ENCODE measurements around the gene C19orf67.
"Not testable (repeated sequence)": the region's sequence is repeated elsewhere in the genome, so short reads cannot be mapped to it uniquely, and the experiment has no call there.

The C19orf67 gene

DNA sequence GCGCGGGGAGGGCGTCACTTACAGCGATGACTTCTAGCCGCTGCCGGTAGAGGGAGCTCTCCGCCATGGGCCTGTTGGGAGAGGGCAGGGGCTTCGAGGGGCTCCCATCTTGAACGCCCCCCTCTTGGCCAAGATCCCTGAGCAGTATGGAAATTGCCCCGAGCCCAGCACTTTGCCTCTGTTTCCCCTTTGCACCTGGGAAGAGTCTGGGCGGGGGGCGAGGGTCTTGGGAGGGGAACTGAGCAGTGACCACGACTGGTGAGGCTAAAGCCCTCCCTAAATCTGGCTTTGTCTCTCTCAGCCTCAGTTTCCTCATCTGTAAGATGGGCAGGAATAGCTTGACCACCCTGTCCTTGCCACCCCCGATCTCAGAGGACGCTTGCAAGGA is 26.5 kb downstream of the C19orf67 start:
- Mint-ChIP-seq H3K9me3 (no peaks in the 10 kb centered on the region), H3K27me3 (peaks cover 42% of the 10 kb centered on the region), H3K27ac (no peak overlapping the region), H3K36me3 (ENCODE audit: low read depth) (no peaks in the 10 kb centered on the region), H3K4me3 (no peak overlapping the region), H3K4me1 (ENCODE audit: low read depth) (peaks cover 12% of the 10 kb centered on the region)

DNA sequence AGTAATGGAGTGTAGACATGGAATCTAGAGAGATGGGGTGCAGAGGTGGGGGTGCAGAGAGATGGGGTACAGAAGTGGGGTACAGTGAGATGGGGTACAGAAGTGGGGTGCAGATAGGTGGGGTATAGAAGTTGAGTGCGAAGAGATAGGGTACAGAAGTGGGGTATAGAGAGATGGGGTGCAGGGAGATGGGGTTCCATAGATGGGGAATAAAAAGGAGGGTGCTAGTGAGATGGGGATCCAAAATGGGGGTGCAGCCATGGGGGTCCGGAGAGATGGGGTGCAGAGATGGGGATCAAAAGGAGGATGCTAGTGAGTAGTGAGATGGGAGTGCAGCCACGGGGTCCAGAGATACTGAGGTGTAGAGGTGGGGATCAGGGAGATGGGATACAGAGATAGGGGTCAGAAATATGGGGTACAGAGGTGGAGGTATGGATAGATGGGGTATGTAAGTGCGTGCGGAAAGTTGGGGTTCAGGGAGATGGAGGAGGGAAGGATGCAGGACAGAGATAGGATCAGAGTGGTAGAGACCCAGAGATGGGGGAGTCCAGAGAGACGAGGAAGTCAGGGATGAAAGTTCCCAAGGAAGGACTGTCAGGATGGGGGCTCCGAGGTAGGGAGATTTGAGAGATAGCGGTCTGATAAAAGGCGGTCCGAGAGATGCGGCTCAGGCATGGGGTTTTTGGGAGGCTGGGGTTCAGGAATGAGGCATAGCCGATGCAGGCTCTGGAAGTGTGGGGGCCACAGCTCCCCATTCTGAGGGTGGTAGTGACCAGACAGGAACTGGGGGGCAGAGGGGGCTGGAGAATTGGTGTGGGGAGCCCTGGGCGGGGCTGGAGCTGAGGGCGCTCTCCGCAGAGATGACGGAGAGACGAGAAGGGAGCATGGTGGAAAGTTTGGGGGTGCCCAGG is 27.1 kb downstream of the C19orf67 start:
- no peaks in the 10 kb centered on the region for H3K9me3 Mint-ChIP-seq

DNA sequence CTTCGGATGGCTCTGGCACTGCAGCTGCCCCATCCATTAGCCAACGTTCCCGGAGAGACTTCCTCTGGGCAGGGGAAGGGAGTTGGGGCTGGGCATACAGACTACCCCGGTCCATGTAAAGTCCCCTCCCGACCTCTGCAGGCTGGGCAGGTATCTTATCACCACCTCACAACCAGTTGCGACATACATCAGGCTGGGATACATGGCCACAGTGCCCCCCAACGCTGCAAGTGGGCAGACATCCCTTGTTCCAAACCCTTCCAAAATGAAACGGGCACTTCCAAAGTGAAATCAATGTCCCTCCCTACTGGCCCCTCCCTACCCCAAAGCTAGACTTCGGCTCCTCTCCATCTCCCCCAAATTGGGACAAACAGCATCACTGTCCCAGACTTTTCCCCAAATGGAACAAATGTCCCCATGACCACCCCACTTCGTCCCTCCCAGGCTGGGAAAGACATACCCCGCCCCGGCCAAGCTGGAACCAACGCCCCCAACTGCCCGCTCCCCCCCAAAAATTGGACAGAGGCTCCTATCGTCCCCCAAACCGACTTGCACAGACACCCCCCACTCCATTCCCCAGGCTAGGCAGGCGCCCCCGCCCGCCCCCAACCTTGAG is 28.7 kb downstream of the C19orf67 start:
- Mint-ChIP-seq H3K4me3 (no peak overlapping the region), H3K27ac (no peak overlapping the region), H3K27me3 (peaks cover 42% of the 10 kb centered on the region), H3K36me3 (ENCODE audit: low read depth) (peaks cover 15% of the 10 kb centered on the region), H3K4me1 (ENCODE audit: low read depth) (peaks cover 12% of the 10 kb centered on the region), H3K9me3 (no peaks in the 10 kb centered on the region)

More for the DNA sequence above, 27.1 kb downstream of the C19orf67 start:
- H3K4me1 Mint-ChIP-seq (ENCODE audit: low read depth), result peaks cover 12% of the 10 kb centered on the region
- peak overlapping the region; percentile 31 for H3K27ac Mint-ChIP-seq
- no peaks in the 10 kb centered on the region for H3K36me3 Mint-ChIP-seq (ENCODE audit: low read depth)
- H3K27me3 Mint-ChIP-seq, result peaks cover 42% of the 10 kb centered on the region
- H3K4me3 Mint-ChIP-seq, result peak overlapping the region; percentile 8

GRCh38 chr19:14056069-14056666 is 29.4 kb downstream of the C19orf67 start:
- Mint-ChIP-seq H3K36me3 (ENCODE audit: low read depth) (peaks cover 19% of the 10 kb centered on the region), H3K4me3 (no peak overlapping the region), H3K9me3 (no peaks in the 10 kb centered on the region), H3K27ac (no peak overlapping the region), H3K4me1 (ENCODE audit: low read depth) (peaks cover 12% of the 10 kb centered on the region), H3K27me3 (peaks cover 39% of the 10 kb centered on the region)

DNA sequence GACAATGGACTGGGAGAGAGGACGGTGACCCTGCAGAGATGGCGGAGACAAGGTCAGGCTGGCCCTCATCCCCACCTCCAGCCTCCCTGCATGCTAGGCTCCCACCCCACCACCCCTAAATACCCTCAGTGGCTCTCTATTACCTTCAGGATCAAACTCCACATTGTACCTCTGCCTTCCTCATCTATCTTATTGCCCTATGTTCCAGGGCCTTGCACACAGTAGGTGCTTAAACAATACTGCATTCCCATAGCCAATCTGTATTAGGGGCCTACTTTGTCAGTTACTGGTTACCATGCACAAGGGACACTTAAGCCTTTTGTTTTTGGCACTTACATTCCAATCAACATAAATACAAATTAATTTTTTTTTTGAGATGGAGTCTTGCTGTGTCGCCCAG is 30.2 kb downstream of the C19orf67 start:
- Mint-ChIP-seq H3K27me3 (peaks cover 34% of the 10 kb centered on the region), H3K4me1 (ENCODE audit: low read depth) (peaks cover 12% of the 10 kb centered on the region), H3K27ac (no peak overlapping the region), H3K4me3 (no peak overlapping the region), H3K9me3 (no peaks in the 10 kb centered on the region), H3K36me3 (ENCODE audit: low read depth) (peaks cover 22% of the 10 kb centered on the region)

GRCh38 chr19:14054721-14055120 is 30.9 kb downstream of the C19orf67 start:
- Mint-ChIP-seq H3K9me3 (no peaks in the 10 kb centered on the region), H3K36me3 (ENCODE audit: low read depth) (peaks cover 28% of the 10 kb centered on the region), H3K4me3 (no peak overlapping the region), H3K4me1 (ENCODE audit: low read depth) (peaks cover 12% of the 10 kb centered on the region), H3K27me3 (peaks cover 29% of the 10 kb centered on the region), H3K27ac (no peak overlapping the region)

- Mint-ChIP-seq H3K27me3 (peaks cover 24% of the 10 kb centered on the region), H3K4me1 (ENCODE audit: low read depth) (peaks cover 10% of the 10 kb centered on the region), H3K36me3 (ENCODE audit: low read depth) (peaks cover 31% of the 10 kb centered on the region), H3K4me3 (no peak overlapping the region), H3K9me3 (no peaks in the 10 kb centered on the region), H3K27ac (no peak overlapping the region)
Observed at GRCh38 chr19:14054099-14054498, 31.5 kb downstream of the C19orf67 start.

DNA sequence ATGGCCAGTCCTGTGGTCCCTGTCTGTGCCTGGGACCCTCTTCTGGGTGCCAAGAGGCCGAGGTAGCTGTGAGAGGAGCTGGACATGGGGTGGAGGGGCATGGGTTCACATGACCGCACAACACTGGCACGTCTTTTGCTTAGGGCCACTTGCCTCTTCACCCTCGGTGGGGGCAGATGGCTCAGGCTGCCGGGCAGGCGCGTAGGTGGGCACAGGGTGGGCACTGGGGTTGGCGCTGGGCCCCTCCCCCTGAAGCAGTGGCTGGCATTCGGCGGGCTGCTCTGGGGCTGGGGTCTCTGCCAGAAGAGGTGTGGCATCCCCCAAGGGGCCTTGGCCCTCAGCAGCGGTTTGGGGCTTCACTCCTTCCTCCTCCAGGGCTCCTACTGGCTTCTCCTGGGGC is 32.1 kb downstream of the C19orf67 start:
- H3K27ac Mint-ChIP-seq, result no peak overlapping the region
- H3K9me3 Mint-ChIP-seq, result no peaks in the 10 kb centered on the region

GRCh38 chr19:14053032-14053431 is 32.6 kb downstream of the C19orf67 start:
- Mint-ChIP-seq H3K4me3 (no peak overlapping the region), H3K27ac (no peak overlapping the region), H3K4me1 (ENCODE audit: low read depth) (peaks cover 7% of the 10 kb centered on the region), H3K27me3 (peaks cover 13% of the 10 kb centered on the region), H3K9me3 (no peaks in the 10 kb centered on the region), H3K36me3 (ENCODE audit: low read depth) (peaks cover 42% of the 10 kb centered on the region)

More for the DNA sequence above, 32.1 kb downstream of the C19orf67 start:
- Mint-ChIP-seq H3K27me3 (peaks cover 18% of the 10 kb centered on the region), H3K4me1 (ENCODE audit: low read depth) (peaks cover 7% of the 10 kb centered on the region), H3K36me3 (ENCODE audit: low read depth) (peaks cover 37% of the 10 kb centered on the region), H3K4me3 (no peak overlapping the region)

- peaks cover 7% of the 10 kb centered on the region for H3K4me1 Mint-ChIP-seq (ENCODE audit: low read depth)
- H3K4me3 Mint-ChIP-seq, result no peak overlapping the region
- peak overlapping the region; percentile 42 for H3K27ac Mint-ChIP-seq
- no peaks in the 10 kb centered on the region for H3K9me3 Mint-ChIP-seq
- peaks cover 10% of the 10 kb centered on the region for H3K27me3 Mint-ChIP-seq
- H3K36me3 Mint-ChIP-seq (ENCODE audit: low read depth), result peaks cover 43% of the 10 kb centered on the region
Observed at GRCh38 chr19:14052470-14052869, 33.1 kb downstream of the C19orf67 start.

DNA sequence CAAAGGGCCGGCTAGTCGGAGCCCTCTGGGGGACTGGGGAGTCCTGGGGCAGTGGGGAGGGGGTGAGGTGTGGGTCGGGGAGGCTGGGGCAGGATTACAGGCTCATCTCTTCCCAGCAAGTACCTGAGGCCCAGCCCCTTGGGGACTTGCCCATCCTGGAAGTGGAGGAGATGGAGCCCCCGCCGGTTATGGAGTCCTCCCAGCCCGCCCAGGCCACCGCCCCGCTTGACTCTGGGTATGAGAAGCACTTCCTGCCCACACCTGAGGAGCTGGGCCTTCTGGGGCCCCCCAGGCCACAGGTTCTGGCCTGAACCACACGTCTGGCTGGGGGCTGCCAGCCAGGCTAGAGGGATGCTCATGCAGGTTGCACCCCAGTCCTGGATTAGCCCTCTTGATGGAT is 33.6 kb downstream of the C19orf67 start:
- Mint-ChIP-seq H3K27me3 (peaks cover 10% of the 10 kb centered on the region), H3K36me3 (ENCODE audit: low read depth) (peaks cover 48% of the 10 kb centered on the region), H3K4me1 (ENCODE audit: low read depth) (peaks cover 7% of the 10 kb centered on the region), H3K9me3 (no peaks in the 10 kb centered on the region), H3K4me3 (no peak overlapping the region), H3K27ac (peak overlapping the region; percentile 42)

GRCh38 chr19:14050961-14051360 is 34.6 kb downstream of the C19orf67 start:
- not testable (repeated sequence) for H3K27ac Mint-ChIP-seq; H3K27me3 Mint-ChIP-seq; H3K9me3 Mint-ChIP-seq; H3K4me1 Mint-ChIP-seq (ENCODE audit: low read depth); H3K4me3 Mint-ChIP-seq
- peaks cover 56% of the 10 kb centered on the region for H3K36me3 Mint-ChIP-seq (ENCODE audit: low read depth)

DNA sequence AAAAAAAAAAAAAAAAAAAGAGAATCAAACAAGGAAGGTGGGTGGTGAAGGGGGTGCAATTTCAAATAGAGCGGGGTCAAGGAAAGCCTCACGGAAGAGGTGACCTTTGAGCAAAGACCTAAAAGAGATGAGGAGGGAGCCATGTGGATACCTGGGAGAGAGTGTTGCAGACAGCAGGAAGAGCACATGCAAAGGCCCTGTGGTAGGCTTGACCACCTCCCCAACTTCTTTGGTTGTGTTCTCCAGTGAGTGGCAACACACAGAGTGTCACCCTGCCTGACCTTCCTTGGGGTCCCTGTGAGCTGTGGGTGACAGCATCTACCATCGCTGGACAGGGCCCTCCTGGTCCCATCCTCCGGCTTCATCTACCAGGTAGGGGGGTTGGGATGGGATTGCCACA is 35.1 kb downstream of the C19orf67 start:
- Mint-ChIP-seq H3K36me3 (ENCODE audit: low read depth) (peaks cover 60% of the 10 kb centered on the region), H3K27me3 (peaks cover 3% of the 10 kb centered on the region), H3K4me1 (ENCODE audit: low read depth) (peaks cover 7% of the 10 kb centered on the region), H3K4me3 (no peak overlapping the region), H3K9me3 (no peaks in the 10 kb centered on the region), H3K27ac (no peak overlapping the region)

DNA sequence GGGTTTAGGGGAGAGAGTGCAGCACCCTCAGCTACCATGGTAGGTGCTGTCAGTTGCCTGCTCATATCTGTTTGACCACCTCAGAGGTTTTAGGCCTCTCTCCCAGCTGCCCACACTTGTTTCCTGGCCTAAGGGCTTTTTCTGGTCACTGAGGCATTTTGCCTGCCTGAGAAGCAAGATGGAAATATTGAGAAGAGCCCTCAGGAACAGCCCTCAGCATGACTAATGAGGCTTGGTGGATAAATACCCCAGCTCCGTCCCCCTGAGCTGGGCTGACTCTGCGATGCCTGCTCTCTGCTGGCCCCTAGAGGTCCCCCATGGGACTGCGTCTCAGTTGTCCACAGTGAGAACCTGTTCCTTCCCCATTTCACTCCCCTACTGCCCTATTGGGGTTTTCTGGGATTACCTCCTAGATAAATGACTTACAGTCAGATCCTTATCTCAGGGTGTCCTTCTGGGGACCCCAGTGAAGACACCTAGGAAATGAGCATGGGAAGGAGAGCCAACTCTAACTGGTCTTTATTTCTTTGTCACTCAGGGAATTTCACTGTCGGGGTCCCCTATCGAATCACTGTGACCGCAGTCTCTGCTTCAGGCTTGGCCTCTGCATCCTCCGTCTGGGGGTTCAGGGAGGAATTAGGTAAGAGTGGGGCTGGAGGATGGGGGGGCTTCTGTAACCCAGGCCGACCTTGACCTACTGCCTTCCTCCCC is 37.0 kb downstream of the C19orf67 start:
- Mint-ChIP-seq H3K27ac (peak overlapping the region; percentile 40), H3K4me1 (ENCODE audit: low read depth) (peaks cover 7% of the 10 kb centered on the region), H3K27me3 (no peaks in the 10 kb centered on the region), H3K4me3 (no peak overlapping the region), H3K36me3 (ENCODE audit: low read depth) (peaks cover 66% of the 10 kb centered on the region), H3K9me3 (no peaks in the 10 kb centered on the region)

GRCh38 chr19:14047866-14048265 is 37.7 kb downstream of the C19orf67 start:
- peaks cover 65% of the 10 kb centered on the region for H3K36me3 Mint-ChIP-seq (ENCODE audit: low read depth)
- H3K27me3 Mint-ChIP-seq; H3K9me3 Mint-ChIP-seq; H3K27ac Mint-ChIP-seq; H3K4me1 Mint-ChIP-seq (ENCODE audit: low read depth); H3K4me3 Mint-ChIP-seq: not testable (repeated sequence)

Measured in stimulated activated naive CD8-positive, alpha-beta T cell treated with anti-CD3 and anti-CD28 coated beads, Interleukin-15, Interleukin-2, amounts not matched to agents 100 ng/mL and 50 ng/mL, for 24 hours (primary cell).